ENCODE measurements around the gene RIMS1. TPM values are rescaled to one million over a fixed set of nuclear protein-coding genes. Genes with fewer than 3 reads are reported as not detected.

RIMS1 gene
- total RNA-seq, 1 donor from 2014 or later, result 24.7 TPM

GRCh38 chr6:71900642-71901041 lies 14.3 kb downstream of the RIMS1 start:
- H3K27ac Mint-ChIP-seq (ENCODE audit: unreplicated experiment), result no peak overlapping the region
- H3K4me3 Mint-ChIP-seq (ENCODE audit: unreplicated experiment), result no peak overlapping the region
- H3K4me1 Mint-ChIP-seq (ENCODE audit: unreplicated experiment), result no peaks in the 10 kb centered on the region
- no peak for DNase-seq (ENCODE audit: extremely low spot score, unreplicated experiment)
- H3K9me3 Mint-ChIP-seq (ENCODE audit: unreplicated experiment), result no peaks in the 10 kb centered on the region
- H3K27me3 Mint-ChIP-seq (ENCODE audit: unreplicated experiment), result peaks cover 7% of the 10 kb centered on the region
- TF ChIP-seq, protein P1, sequence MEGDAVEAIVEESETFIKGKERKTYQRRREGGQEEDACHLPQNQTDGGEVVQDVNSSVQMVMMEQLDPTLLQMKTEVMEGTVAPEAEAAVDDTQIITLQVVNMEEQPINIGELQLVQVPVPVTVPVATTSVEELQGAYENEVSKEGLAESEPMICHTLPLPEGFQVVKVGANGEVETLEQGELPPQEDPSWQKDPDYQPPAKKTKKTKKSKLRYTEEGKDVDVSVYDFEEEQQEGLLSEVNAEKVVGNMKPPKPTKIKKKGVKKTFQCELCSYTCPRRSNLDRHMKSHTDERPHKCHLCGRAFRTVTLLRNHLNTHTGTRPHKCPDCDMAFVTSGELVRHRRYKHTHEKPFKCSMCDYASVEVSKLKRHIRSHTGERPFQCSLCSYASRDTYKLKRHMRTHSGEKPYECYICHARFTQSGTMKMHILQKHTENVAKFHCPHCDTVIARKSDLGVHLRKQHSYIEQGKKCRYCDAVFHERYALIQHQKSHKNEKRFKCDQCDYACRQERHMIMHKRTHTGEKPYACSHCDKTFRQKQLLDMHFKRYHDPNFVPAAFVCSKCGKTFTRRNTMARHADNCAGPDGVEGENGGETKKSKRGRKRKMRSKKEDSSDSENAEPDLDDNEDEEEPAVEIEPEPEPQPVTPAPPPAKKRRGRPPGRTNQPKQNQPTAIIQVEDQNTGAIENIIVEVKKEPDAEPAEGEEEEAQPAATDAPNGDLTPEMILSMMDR (IDR thresholded peaks at IDR 0.05), result no peak
- H3K36me3 Mint-ChIP-seq (ENCODE audit: unreplicated experiment), result no peaks in the 10 kb centered on the region

- no peaks in the 10 kb centered on the region for H3K4me1 Mint-ChIP-seq (ENCODE audit: unreplicated experiment)
- no peaks in the 10 kb centered on the region for H3K36me3 Mint-ChIP-seq (ENCODE audit: unreplicated experiment)
- no peak overlapping the region for H3K27ac Mint-ChIP-seq (ENCODE audit: unreplicated experiment)
- peaks cover 1% of the 10 kb centered on the region for H3K27me3 Mint-ChIP-seq (ENCODE audit: unreplicated experiment)
- H3K4me3 Mint-ChIP-seq (ENCODE audit: unreplicated experiment), result no peak overlapping the region
- TF ChIP-seq, protein P1 (IDR thresholded peaks at IDR 0.05), result no peak
- no peaks in the 10 kb centered on the region for H3K9me3 Mint-ChIP-seq (ENCODE audit: unreplicated experiment)
- no peak for DNase-seq (ENCODE audit: extremely low spot score, unreplicated experiment)
Observed at GRCh38 chr6:71902261-71902660, 15.9 kb downstream of the RIMS1 start.

DNA sequence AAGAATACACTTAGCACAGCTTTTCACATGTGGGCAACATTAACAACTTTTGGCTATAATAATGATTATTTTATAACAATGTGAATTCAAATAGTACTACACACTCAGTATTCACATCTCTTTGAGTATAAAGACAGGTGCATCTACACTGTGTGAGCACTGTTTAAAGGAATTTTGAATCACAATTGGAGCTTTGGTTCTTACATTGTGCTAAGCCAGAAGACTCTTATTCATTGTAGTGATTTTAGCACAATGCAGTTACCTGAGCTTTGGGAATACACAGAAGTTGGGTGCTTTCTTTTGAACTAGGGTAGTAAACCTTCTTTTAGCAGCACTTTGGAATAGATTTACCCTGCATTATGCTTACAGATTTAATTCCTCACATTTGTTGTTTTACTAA lies 20.5 kb downstream of the RIMS1 start:
- TF ChIP-seq, protein P1 (IDR thresholded peaks at IDR 0.05), result no peak
- Mint-ChIP-seq H3K27ac (ENCODE audit: unreplicated experiment) (no peak overlapping the region), H3K27me3 (ENCODE audit: unreplicated experiment) (no peaks in the 10 kb centered on the region), H3K4me3 (ENCODE audit: unreplicated experiment) (no peak overlapping the region), H3K36me3 (ENCODE audit: unreplicated experiment) (no peaks in the 10 kb centered on the region), H3K4me1 (ENCODE audit: unreplicated experiment) (no peaks in the 10 kb centered on the region), H3K9me3 (ENCODE audit: unreplicated experiment) (no peaks in the 10 kb centered on the region)
- DNase-seq (ENCODE audit: extremely low spot score, unreplicated experiment), result no peak

DNA sequence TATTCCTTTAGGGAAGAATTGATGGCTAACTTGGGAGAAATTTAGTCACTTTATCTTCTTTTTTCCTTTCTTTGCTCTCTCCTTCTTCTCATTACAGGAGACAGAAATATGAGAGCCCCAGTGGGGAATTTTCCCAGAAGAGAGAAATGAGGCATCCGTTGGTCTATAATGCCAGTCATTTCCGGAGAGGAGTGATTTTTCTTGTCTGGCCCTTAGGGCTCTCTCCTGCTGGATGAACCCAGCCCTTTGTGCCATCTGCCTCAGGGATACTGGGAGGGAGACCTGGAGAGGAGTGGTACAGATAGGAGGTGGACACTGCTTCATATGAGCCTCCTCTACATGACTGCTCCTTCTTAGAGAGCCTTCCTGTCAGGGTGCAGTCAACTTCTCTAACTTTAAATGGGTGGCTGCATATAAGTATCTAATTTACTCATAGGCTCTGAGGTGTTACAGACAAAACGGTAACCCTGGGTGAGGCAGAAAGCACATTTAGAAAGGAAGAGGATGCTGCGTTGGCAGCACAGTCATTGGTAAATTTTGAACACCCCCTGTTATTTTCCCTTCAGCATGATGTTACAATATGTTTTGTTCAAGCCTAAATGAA lies 21.9 kb downstream of the RIMS1 start:
- TF ChIP-seq, protein P1 (IDR thresholded peaks at IDR 0.05), result no peak
- DNase-seq (ENCODE audit: extremely low spot score, unreplicated experiment), result no peak
- Mint-ChIP-seq H3K27me3 (ENCODE audit: unreplicated experiment) (no peaks in the 10 kb centered on the region), H3K4me3 (ENCODE audit: unreplicated experiment) (no peak overlapping the region), H3K36me3 (ENCODE audit: unreplicated experiment) (no peaks in the 10 kb centered on the region), H3K4me1 (ENCODE audit: unreplicated experiment) (no peaks in the 10 kb centered on the region), H3K9me3 (ENCODE audit: unreplicated experiment) (no peaks in the 10 kb centered on the region), H3K27ac (ENCODE audit: unreplicated experiment) (no peak overlapping the region)

- Mint-ChIP-seq H3K4me3 (ENCODE audit: unreplicated experiment) (no peak overlapping the region), H3K4me1 (ENCODE audit: unreplicated experiment) (no peaks in the 10 kb centered on the region), H3K27me3 (ENCODE audit: unreplicated experiment) (no peaks in the 10 kb centered on the region), H3K9me3 (ENCODE audit: unreplicated experiment) (no peaks in the 10 kb centered on the region), H3K27ac (ENCODE audit: unreplicated experiment) (no peak overlapping the region), H3K36me3 (ENCODE audit: unreplicated experiment) (no peaks in the 10 kb centered on the region)
- TF ChIP-seq, protein P1 (IDR thresholded peaks at IDR 0.05), result no peak
- DNase-seq (ENCODE audit: extremely low spot score, unreplicated experiment), result no peak
Observed at GRCh38 chr6:71913444-71914234, 27.3 kb downstream of the RIMS1 start.

All from osteocyte (in vitro differentiated cells).